Nephron progenitor cell (in vitro differentiated cells): ENCODE measurements around the gene VPS26C.

Source experiments
- DNase-seq: peaks from one replicate; pipeline ENCODE4 v3.0.0; 2021
- H3K27ac Mint-ChIP-seq: 2 replicates; pipeline ENCODE4 v1.8.0; 2021; ENCODE audit warnings: mild to moderate bottlenecking, moderate library complexity, mixed read lengths
- H3K27me3 Mint-ChIP-seq: 2 replicates; pipeline ENCODE4 v1.8.0; 2021; ENCODE audit warnings: mild to moderate bottlenecking, low read depth, mixed read lengths; ENCODE audit not compliant: poor library complexity
- H3K36me3 Mint-ChIP-seq: 2 replicates; pipeline ENCODE4 v1.8.0; 2021; ENCODE audit warnings: low read depth, mixed read lengths
- H3K4me1 Mint-ChIP-seq: 2 replicates; pipeline ENCODE4 v1.8.0; 2021; ENCODE audit warnings: mixed read lengths
- H3K4me3 Mint-ChIP-seq: 2 replicates; pipeline ENCODE4 v1.8.0; 2021; ENCODE audit warnings: mild to moderate bottlenecking, moderate library complexity, mixed read lengths
- H3K9me3 Mint-ChIP-seq: 2 replicates; pipeline ENCODE4 v1.8.0; 2021; ENCODE audit warnings: mild to moderate bottlenecking, moderate library complexity, mixed read lengths
- CTCF ChIP-seq: fragments of 200-600 bp; sonication (generic); IDR thresholded peaks from 2 replicates; pipeline ENCODE4 v1.5.0; 2021; ENCODE audit warnings: antibody characterized with exemption

The VPS26C gene

GRCh38 chr21:37249112-37249904 lies 17.8 kb downstream of the VPS26C start:
- peaks cover 44% of the 10 kb centered on the region for H3K4me1 Mint-ChIP-seq
- no peak for TF ChIP-seq CTCF
- no peak overlapping the region for H3K4me3 Mint-ChIP-seq
- peaks cover 4% of the 10 kb centered on the region for H3K9me3 Mint-ChIP-seq
- no peak for DNase-seq
- no peaks in the 10 kb centered on the region for H3K27me3 Mint-ChIP-seq
- H3K27ac Mint-ChIP-seq = no peak overlapping the region
- H3K36me3 Mint-ChIP-seq = peaks cover 34% of the 10 kb centered on the region

- Mint-ChIP-seq H3K36me3 (peaks cover 36% of the 10 kb centered on the region), H3K4me1 (peaks cover 41% of the 10 kb centered on the region), H3K4me3 (no peak overlapping the region), H3K27ac (no peak overlapping the region), H3K27me3 (no peaks in the 10 kb centered on the region), H3K9me3 (peaks cover 4% of the 10 kb centered on the region)
- DNase-seq = no peak
- no peak for TF ChIP-seq CTCF
Observed at GRCh38 chr21:37248298-37248697, 18.8 kb downstream of the VPS26C start.

- Mint-ChIP-seq H3K27me3 (no peaks in the 10 kb centered on the region), H3K9me3 (peaks cover 4% of the 10 kb centered on the region), H3K27ac (peak overlapping the region; percentile 87), H3K36me3 (peaks cover 62% of the 10 kb centered on the region), H3K4me3 (no peak overlapping the region), H3K4me1 (peaks cover 37% of the 10 kb centered on the region)
- no peak for TF ChIP-seq CTCF
- DNase-seq = no peak
Observed at GRCh38 chr21:37245151-37245550, 22.0 kb downstream of the VPS26C start.

GRCh38 chr21:37244501-37245095 lies 22.5 kb downstream of the VPS26C start:
- H3K4me3 Mint-ChIP-seq = no peak overlapping the region
- H3K4me1 Mint-ChIP-seq = peaks cover 35% of the 10 kb centered on the region
- DNase-seq = no peak
- H3K27ac Mint-ChIP-seq = peak overlapping the region; percentile 87
- peaks cover 63% of the 10 kb centered on the region for H3K36me3 Mint-ChIP-seq
- peaks cover 4% of the 10 kb centered on the region for H3K9me3 Mint-ChIP-seq
- TF ChIP-seq CTCF = no peak
- no peaks in the 10 kb centered on the region for H3K27me3 Mint-ChIP-seq

- Mint-ChIP-seq H3K4me3 (no peak overlapping the region), H3K27ac (peak overlapping the region; percentile 89), H3K27me3 (no peaks in the 10 kb centered on the region), H3K36me3 (peaks cover 68% of the 10 kb centered on the region), H3K4me1 (peaks cover 29% of the 10 kb centered on the region), H3K9me3 (peaks cover 4% of the 10 kb centered on the region)
- no peak for DNase-seq
- no peak for TF ChIP-seq CTCF
Observed at GRCh38 chr21:37243961-37244360, 23.2 kb downstream of the VPS26C start.
